ENCODE data around the gene WDR93.
"Not testable (repeated sequence)": the region's sequence is repeated elsewhere in the genome, so short reads cannot be mapped to it uniquely, and the experiment has no call there.

WDR93 gene

GRCh38 chr15:89669941-89670340 lies 20.7 kb upstream of the WDR93 start:
- DNase-seq (no peak), ATAC-seq (no peak)
- H3K27me3 Mint-ChIP-seq: peaks cover 31% of the 10 kb centered on the region
- no peak overlapping the region for H3K4me3 Mint-ChIP-seq
- peaks cover 13% of the 10 kb centered on the region for H3K4me1 Mint-ChIP-seq
- no peak overlapping the region for H3K27ac Mint-ChIP-seq
- no peaks in the 10 kb centered on the region for H3K9me3 Mint-ChIP-seq

DNA sequence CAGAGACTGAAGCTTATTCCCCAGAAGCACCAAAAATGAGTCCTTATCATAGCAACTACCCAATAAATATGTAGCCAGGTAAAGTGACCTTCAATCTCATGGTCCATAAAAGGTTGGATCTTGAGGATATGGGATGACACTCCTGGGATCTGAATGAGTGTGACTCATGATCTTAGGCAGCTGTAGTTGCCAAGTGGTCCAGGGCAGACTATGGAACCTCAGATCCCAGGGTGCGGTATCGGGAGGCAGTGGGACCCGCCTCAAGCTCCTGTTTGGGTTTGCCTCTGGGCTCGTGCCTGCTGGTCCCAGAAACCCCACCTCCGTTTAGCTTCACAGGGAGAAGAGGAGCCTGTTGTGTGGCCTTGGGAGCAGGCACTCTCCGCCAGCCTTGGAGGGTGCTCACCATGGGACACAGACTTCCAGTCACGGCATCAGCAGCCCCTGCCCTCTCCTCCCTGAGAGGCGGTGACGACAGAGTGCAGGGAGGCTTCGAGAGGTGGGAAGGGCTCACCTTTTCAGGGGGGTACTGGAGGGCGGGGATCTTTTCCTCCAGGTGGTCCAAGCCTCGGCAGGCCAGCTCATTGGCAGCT lies 19.5 kb upstream of the WDR93 start:
- peaks cover 23% of the 10 kb centered on the region for H3K27me3 Mint-ChIP-seq
- H3K9me3 Mint-ChIP-seq: no peaks in the 10 kb centered on the region
- H3K4me3 Mint-ChIP-seq: no peak overlapping the region
- H3K4me1 Mint-ChIP-seq: peaks cover 13% of the 10 kb centered on the region
- ATAC-seq: no peak
- no peak for DNase-seq
- no peak overlapping the region for H3K27ac Mint-ChIP-seq

GRCh38 chr15:89671687-89672086 lies 18.9 kb upstream of the WDR93 start:
- ATAC-seq (no peak), DNase-seq (no peak)
- Mint-ChIP-seq H3K9me3 (no peaks in the 10 kb centered on the region), H3K27ac (no peak overlapping the region), H3K4me3 (no peak overlapping the region), H3K4me1 (peaks cover 13% of the 10 kb centered on the region), H3K27me3 (peaks cover 17% of the 10 kb centered on the region)

- DNase-seq (no peak), ATAC-seq (no peak)
- no peaks in the 10 kb centered on the region for H3K9me3 Mint-ChIP-seq
- H3K4me1 Mint-ChIP-seq: peaks cover 13% of the 10 kb centered on the region
- peak overlapping the region in 1 of 2 donors; percentile 67 for H3K27ac Mint-ChIP-seq
- H3K4me3 Mint-ChIP-seq: no peak overlapping the region
- peaks cover 9% of the 10 kb centered on the region for H3K27me3 Mint-ChIP-seq
Observed at GRCh38 chr15:89672221-89673164, 18.1 kb upstream of the WDR93 start.

GRCh38 chr15:89673165-89673512 lies 17.5 kb upstream of the WDR93 start:
- Mint-ChIP-seq H3K4me1 (peaks cover 13% of the 10 kb centered on the region), H3K27me3 (peaks cover 3% of the 10 kb centered on the region), H3K4me3 (no peak overlapping the region), H3K9me3 (no peaks in the 10 kb centered on the region), H3K27ac (no peak overlapping the region)
- DNase-seq: peak; percentile 23 to 31
- peak; percentile 75 for ATAC-seq

- Mint-ChIP-seq H3K4me1 (peaks cover 13% of the 10 kb centered on the region), H3K4me3 (no peak overlapping the region), H3K27ac (no peak overlapping the region), H3K27me3 (no peaks in the 10 kb centered on the region), H3K9me3 (no peaks in the 10 kb centered on the region)
- ATAC-seq (no peak), DNase-seq (no peak)
Observed at GRCh38 chr15:89674526-89674925, 16.1 kb upstream of the WDR93 start.

DNA sequence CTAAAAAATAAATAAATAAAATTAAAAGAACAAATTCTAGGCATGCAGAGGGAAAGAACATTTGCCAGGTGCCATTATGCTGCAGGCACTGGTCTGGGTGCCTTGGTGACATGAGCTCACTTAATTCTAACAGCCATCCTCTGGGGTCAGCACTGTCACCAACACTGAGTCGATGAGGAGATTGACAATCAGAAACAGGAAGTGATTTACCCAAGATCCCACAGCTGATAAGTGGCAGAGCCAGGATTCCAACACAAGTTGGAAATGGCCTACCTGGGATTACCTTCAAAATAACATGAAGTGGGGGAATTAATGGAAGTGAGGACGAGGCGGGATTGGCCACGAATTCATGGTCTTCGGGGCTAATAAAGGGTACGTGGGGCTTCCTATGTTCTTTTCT lies 15.0 kb upstream of the WDR93 start:
- H3K9me3 Mint-ChIP-seq: no peaks in the 10 kb centered on the region
- ATAC-seq (no peak), DNase-seq (no peak)
- H3K27ac Mint-ChIP-seq: no peak overlapping the region
- H3K27me3 Mint-ChIP-seq: no peaks in the 10 kb centered on the region
- H3K4me1 Mint-ChIP-seq: peaks cover 13% of the 10 kb centered on the region
- no peak overlapping the region for H3K4me3 Mint-ChIP-seq

GRCh38 chr15:89677381-89677780 lies 13.2 kb upstream of the WDR93 start:
- no peak for DNase-seq
- Mint-ChIP-seq H3K4me1 (no peaks in the 10 kb centered on the region), H3K9me3 (no peaks in the 10 kb centered on the region), H3K4me3 (no peak overlapping the region), H3K27me3 (no peaks in the 10 kb centered on the region), H3K27ac (no peak overlapping the region)
- ATAC-seq: no peak

DNA sequence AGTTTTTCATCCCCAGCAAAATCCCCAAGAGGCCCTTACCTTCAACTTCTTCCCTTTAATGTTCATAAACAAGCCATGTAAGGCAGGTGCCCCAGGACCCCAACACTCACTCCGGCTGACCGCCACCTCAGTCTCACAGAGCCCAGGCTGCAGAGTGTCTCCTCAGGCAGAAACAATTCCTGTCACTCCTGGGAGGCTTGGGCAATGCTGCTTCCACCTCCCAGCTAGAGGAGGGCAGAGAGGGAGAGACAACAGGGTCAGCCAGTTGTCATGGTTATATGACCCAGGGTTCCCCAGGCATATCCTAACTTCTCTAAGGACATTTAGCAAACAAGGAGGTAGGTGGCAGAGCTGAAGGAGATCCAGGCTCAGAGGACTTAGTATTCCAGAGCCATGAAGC lies 11.4 kb upstream of the WDR93 start, which contains the start of gene PLIN1:
Gene PLIN1 (minus strand): TSS at position 156 of the 400 bp plus-strand sequence. CDS start 1,878 bp downstream, outside the sequence.
- no peak for ATAC-seq
- no peaks in the 10 kb centered on the region for H3K27me3 Mint-ChIP-seq

DNA sequence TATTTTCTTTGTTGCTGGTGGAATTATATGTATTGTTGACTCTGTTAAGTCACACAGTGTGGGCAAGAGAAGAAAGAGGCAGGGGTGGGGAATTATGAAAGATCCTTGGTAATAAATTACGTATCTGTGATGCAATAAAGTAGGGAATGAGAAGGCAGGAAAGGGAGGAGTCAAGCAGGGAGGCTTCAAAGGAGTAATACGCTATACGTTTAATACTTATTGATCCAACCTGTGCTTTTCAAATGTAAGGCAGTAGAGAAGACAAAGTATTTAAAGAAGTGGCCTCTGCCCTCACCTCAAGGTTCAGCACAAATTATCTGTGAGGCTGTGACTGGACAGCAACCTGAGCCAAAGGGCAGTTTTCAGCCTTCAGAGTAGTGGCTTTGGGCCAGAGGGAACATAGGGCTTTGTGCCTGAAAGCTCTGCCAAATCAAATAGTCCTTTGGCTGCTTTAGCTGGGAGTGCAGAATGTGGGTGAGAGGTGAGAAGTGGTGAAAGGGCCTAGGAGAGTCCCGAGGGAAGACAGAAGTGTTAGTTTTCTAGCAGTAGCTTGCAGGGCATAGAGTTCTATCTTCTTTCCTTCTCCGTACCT lies 10.2 kb upstream of the WDR93 start:
- DNase-seq (no peak), ATAC-seq (no peak)
- Mint-ChIP-seq H3K27ac (no peak overlapping the region), H3K4me1 (no peaks in the 10 kb centered on the region), H3K27me3 (no peaks in the 10 kb centered on the region), H3K4me3 (no peak overlapping the region), H3K9me3 (no peaks in the 10 kb centered on the region)

More for the DNA sequence above, 11.4 kb upstream of the WDR93 start, which contains the start of gene PLIN1:
- Mint-ChIP-seq H3K4me3 (no peak within 1 kb of the TSS), H3K4me1 (no peaks in the 10 kb centered on the region), H3K9me3 (no peaks in the 10 kb centered on the region), H3K27ac (peak within 1 kb of the TSS in 1 of 2 donors; percentile 39)
- no peak for DNase-seq

GRCh38 chr15:89681146-89681545 lies 9.5 kb upstream of the WDR93 start:
- DNase-seq (no peak), ATAC-seq (no peak)
- Mint-ChIP-seq H3K27me3 (no peaks in the 10 kb centered on the region), H3K9me3 (no peaks in the 10 kb centered on the region), H3K27ac (no peak overlapping the region), H3K4me1 (no peaks in the 10 kb centered on the region), H3K4me3 (no peak overlapping the region)

DNA sequence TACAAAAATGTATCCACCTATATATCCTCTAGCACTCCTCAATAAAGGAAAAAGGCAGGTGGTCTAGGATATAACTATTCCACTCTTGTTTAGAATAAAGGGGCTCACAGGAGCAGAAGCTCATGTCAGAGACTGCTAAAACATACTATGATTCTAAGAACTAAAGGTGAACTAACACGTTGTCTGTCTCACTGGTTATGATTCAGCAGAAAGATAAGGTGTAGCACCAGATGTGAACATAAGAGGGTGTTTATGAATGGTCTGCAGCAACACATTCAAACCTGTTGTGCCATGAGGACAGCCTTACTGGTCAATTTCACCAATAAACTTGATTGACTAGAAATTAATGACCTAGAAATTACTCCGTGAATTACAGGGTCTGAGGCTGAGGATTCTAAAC lies 4.6 kb upstream of the WDR93 start:
- peaks cover 13% of the 10 kb centered on the region for H3K4me1 Mint-ChIP-seq
- H3K27me3 Mint-ChIP-seq: no peaks in the 10 kb centered on the region
- no peaks in the 10 kb centered on the region for H3K9me3 Mint-ChIP-seq
- no peak overlapping the region for H3K27ac Mint-ChIP-seq
- H3K4me3 Mint-ChIP-seq: no peak overlapping the region
- DNase-seq: no peak
- no peak for ATAC-seq

- Mint-ChIP-seq H3K9me3 (no peaks in the 10 kb centered on the region), H3K4me3 (no peak overlapping the region)
- no peak for DNase-seq
Observed at GRCh38 chr15:89686522-89686921, 4.1 kb upstream of the WDR93 start.

GRCh38 chr15:89689930-89690275 lies 708 bp upstream of the WDR93 start:
- H3K9me3 Mint-ChIP-seq, DNase-seq: not testable (repeated sequence)

More at GRCh38 chr15:89686522-89686921, 4.1 kb upstream of the WDR93 start:
- H3K27ac Mint-ChIP-seq: no peak overlapping the region
- no peaks in the 10 kb centered on the region for H3K27me3 Mint-ChIP-seq
- H3K4me1 Mint-ChIP-seq: peaks cover 16% of the 10 kb centered on the region
- no peak for ATAC-seq

GRCh38 chr15:89693091-89693490 lies 2.5 kb downstream of the WDR93 start:
- ATAC-seq (no peak), DNase-seq (no peak)
- Mint-ChIP-seq H3K4me3 (no peak overlapping the region), H3K27me3 (peaks cover 7% of the 10 kb centered on the region), H3K9me3 (no peaks in the 10 kb centered on the region), H3K4me1 (peaks cover 16% of the 10 kb centered on the region), H3K27ac (no peak overlapping the region)

More at GRCh38 chr15:89689930-89690275, 708 bp upstream of the WDR93 start:
- Mint-ChIP-seq H3K27ac (peak overlapping the region in 1 of 2 donors; percentile 85), H3K4me1 (peaks cover 16% of the 10 kb centered on the region), H3K4me3 (peak overlapping the region; percentile 83 to 95)
- H3K27me3 Mint-ChIP-seq, ATAC-seq: not testable (repeated sequence)

GRCh38 chr15:89693696-89694095 lies 3.1 kb downstream of the WDR93 start:
- Mint-ChIP-seq H3K4me3 (no peak overlapping the region), H3K9me3 (no peaks in the 10 kb centered on the region), H3K27ac (no peak overlapping the region), H3K4me1 (peaks cover 16% of the 10 kb centered on the region), H3K27me3 (peaks cover 7% of the 10 kb centered on the region)
- no peak for DNase-seq
- no peak for ATAC-seq
